Effector memory CD8-positive, alpha-beta T cell (primary cell): ENCODE results near the gene PNMA8A.

ENCODE experiments used
- ATAC-seq: fragments of 150-1000 bp; cut with Tn5 transposase; replicated peaks from 2 replicates; pipeline ENCODE4 v1.10.0; 2021; ENCODE audit warnings: mild to moderate bottlenecking, moderate library complexity
- DNase-seq, 3 experiments: peaks; one replicate each; pipeline ENCODE4 v3.0.0; 2021
- H3K27ac Mint-ChIP-seq, 2 donors: one replicate each; pipeline ENCODE4 v1.8.0; 2022; ENCODE audit warnings: mild to moderate bottlenecking in 2 of 2, mixed read lengths in 2 of 2, moderate library complexity in 2 of 2
- H3K27me3 Mint-ChIP-seq, 2 donors: one replicate each; pipeline ENCODE4 v1.8.0; 2022; ENCODE audit warnings: mixed read lengths in 2 of 2
- H3K36me3 Mint-ChIP-seq: one replicate; pipeline ENCODE4 v1.8.0; 2022; ENCODE audit warnings: mild to moderate bottlenecking, moderate library complexity, mixed read lengths; ENCODE audit not compliant: insufficient read depth
- H3K4me1 Mint-ChIP-seq, 2 donors: one replicate each; pipeline ENCODE4 v1.8.0; 2022; ENCODE audit warnings: low read depth in 2 of 2, mixed read lengths in 2 of 2
- H3K4me3 Mint-ChIP-seq, 2 donors: one replicate each; pipeline ENCODE4 v1.8.0; 2022; ENCODE audit warnings: mild to moderate bottlenecking in 2 of 2, mixed read lengths in 2 of 2, moderate library complexity in 2 of 2
- H3K9me3 Mint-ChIP-seq, 2 donors: one replicate each; pipeline ENCODE4 v1.8.0; 2022; ENCODE audit warnings: mixed read lengths in 2 of 2

The PNMA8A gene

DNA sequence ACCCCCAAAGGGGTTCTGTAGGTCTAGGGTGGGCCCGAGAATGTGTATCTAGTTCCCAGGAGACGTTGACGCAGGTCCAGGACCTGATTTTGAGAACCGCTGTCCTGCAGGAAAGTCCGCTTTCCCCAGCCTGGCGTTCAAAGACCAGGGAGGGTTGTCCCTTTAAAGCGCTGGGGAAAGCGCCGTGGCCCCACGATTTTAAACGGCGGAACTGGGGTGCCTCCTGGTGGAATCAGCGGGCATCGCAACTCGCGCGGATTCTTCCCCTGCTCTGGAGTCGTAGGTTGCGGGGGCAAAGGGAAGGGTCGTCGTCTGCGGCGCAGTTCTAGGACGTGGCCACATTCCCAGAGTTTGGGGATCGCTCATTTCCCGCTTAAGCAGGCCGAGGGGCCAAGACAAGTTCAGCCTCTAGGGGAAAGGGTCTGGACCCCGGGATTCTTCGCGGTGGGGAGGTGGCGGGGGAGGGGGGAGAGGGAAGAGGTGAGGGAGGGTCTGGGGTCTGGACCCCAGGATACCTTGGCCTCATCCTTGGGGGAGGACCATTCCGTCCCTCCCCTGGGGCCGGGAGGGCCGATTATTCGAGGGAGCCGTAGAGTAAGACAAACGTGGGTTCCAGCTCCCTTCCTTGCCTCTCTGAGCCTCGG, 16.6 kb upstream of the PNMA8A start:
- DNase-seq = peak; percentile 72 to 82 (median 76)
- H3K27me3 Mint-ChIP-seq = peaks cover 69 to 99% of the 10 kb centered on the region in 2 donors
- no peak overlapping the region for H3K4me3 Mint-ChIP-seq
- no peak overlapping the region for H3K27ac Mint-ChIP-seq
- no peaks in the 10 kb centered on the region for H3K9me3 Mint-ChIP-seq
- peak; percentile 70 for ATAC-seq
- peaks cover 12 to 14% of the 10 kb centered on the region in 2 donors for H3K4me1 Mint-ChIP-seq
- peaks cover 3% of the 10 kb centered on the region for H3K36me3 Mint-ChIP-seq

DNA sequence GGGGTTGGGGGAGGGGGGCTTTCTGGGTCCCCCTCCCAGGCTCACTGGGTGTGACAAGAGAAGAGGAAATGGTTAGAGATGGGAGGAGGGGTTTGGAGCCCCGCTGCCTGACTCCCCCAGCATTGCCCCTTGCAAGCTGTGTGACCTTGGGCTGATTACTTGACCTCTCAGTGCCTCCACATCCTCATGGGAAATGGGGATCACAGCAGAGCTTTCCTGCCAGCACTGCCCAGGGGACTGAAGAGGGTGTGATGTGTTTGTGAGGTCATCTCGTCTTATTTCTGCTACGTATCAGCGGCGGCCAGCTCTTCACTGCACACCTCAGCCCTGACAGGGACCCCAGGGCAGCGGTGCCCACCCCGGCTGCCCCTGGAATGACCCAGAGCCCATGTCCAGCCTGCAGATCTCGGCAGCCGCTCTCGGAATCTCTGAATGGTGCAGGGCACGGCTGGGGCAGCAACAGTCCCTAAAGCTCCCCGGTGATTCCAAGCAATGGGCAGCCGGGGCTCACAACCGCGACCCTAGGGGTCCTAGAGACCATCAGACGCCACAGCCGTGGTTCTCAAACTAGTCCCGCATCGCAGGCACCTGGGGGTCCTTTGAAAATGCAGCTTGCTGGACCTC, 15.9 kb upstream of the PNMA8A start:
- DNase-seq = no peak
- Mint-ChIP-seq H3K36me3 (peaks cover 3% of the 10 kb centered on the region), H3K4me1 (peaks cover 12 to 14% of the 10 kb centered on the region in 2 donors), H3K9me3 (no peaks in the 10 kb centered on the region), H3K27me3 (peaks cover 69 to 99% of the 10 kb centered on the region in 2 donors), H3K4me3 (no peak overlapping the region), H3K27ac (no peak overlapping the region)
- ATAC-seq = no peak

DNA sequence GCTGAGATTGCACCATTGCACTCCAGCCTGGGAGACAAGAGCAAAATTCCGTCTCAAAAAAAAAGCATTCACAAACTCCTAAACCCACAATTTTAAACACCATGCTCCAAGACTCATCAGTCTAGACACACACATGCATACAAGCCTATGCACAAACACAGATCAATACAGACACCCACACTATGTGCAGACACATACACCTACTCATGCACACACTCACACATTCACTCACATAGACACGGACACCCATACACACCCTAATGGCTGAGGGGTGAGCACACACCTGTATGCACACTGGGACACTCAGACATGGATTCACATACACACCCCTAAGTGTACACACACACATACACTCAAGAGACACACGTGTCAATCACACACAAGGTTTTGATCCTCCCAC, 15.0 kb upstream of the PNMA8A start:
- peaks cover 12 to 14% of the 10 kb centered on the region in 2 donors for H3K4me1 Mint-ChIP-seq
- H3K9me3 Mint-ChIP-seq = no peaks in the 10 kb centered on the region
- H3K4me3 Mint-ChIP-seq = no peak overlapping the region
- H3K27me3 Mint-ChIP-seq = peaks cover 66 to 99% of the 10 kb centered on the region in 2 donors
- peaks cover 3% of the 10 kb centered on the region for H3K36me3 Mint-ChIP-seq
- DNase-seq = no peak
- no peak for ATAC-seq
- no peak overlapping the region for H3K27ac Mint-ChIP-seq

DNA sequence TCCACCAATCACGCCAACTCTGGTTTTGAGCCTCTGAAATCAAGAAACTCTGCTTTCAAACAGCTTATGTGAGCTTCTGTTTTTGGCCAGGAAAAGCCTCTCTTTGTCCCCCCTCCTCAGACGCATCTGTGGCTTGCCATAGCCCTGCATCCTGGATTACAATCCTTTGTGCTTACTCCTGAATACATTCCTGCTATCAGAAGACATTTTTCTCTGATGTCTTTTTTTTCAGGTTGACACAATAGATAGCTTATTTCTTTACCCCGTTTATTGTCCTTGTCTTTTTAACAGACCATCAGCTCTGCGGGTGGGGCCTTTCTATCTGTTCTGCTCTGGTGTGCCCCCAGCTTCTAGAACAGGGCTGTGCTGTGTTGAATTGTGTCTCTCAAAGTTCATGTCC, 13.3 kb upstream of the PNMA8A start:
- no peak overlapping the region for H3K27ac Mint-ChIP-seq
- H3K36me3 Mint-ChIP-seq = peaks cover 1% of the 10 kb centered on the region
- H3K27me3 Mint-ChIP-seq = peaks cover 59 to 97% of the 10 kb centered on the region in 2 donors
- no peak for DNase-seq
- no peaks in the 10 kb centered on the region for H3K9me3 Mint-ChIP-seq
- no peak for ATAC-seq
- peaks cover 11 to 13% of the 10 kb centered on the region in 2 donors for H3K4me1 Mint-ChIP-seq
- H3K4me3 Mint-ChIP-seq = no peak overlapping the region

DNA sequence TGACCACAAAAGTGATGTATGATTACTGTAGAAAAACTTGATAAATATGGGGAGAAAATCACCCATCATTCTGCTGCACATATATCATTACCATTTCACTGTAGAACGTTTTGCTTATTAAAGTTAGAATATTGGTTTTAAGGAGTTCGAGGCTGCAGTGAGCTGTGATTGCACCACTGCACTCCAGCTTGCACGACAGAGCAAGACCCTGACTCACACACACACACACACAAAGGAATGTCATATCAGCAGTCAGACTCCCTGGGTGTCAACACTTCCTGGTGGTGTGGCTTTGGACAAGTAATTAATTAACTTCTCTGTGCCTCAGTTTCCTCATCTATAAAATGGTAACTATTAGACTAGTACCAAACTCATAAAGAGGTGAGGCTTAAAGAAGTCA, 11.3 kb upstream of the PNMA8A start:
- Mint-ChIP-seq H3K4me1 (peaks cover 0 to 5% of the 10 kb centered on the region in 2 donors), H3K9me3 (no peaks in the 10 kb centered on the region), H3K27me3 (peaks cover 55 to 92% of the 10 kb centered on the region in 2 donors), H3K27ac (no peak overlapping the region), H3K36me3 (no peaks in the 10 kb centered on the region), H3K4me3 (no peak overlapping the region)
- ATAC-seq (no peak), DNase-seq (no peak)

DNA sequence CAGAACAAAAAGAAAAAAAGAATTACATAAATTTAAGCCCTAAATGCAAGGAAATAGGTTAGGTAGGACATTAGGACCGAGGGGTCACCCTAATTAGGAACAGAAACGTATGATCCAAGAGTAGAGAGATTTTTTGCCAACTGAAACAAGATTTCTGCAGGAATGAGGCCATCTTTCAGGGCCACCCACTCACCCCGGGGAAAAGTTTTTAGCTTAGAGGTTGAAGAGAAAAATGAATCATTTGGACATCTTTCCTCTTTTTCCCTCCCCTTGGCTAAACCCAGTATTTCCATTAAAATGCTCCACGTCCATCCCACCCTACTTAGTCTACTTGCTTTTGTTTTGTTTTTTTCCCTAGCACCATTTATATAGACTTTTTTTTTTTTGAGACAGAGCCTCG, 10.6 kb upstream of the PNMA8A start:
- no peak overlapping the region for H3K27ac Mint-ChIP-seq
- H3K4me1 Mint-ChIP-seq = peaks cover 0 to 2% of the 10 kb centered on the region in 2 donors
- H3K4me3 Mint-ChIP-seq = no peak overlapping the region
- peaks cover 48 to 86% of the 10 kb centered on the region in 2 donors for H3K27me3 Mint-ChIP-seq
- H3K36me3 Mint-ChIP-seq = no peaks in the 10 kb centered on the region
- ATAC-seq (no peak), DNase-seq (no peak)
- H3K9me3 Mint-ChIP-seq = no peaks in the 10 kb centered on the region

DNA sequence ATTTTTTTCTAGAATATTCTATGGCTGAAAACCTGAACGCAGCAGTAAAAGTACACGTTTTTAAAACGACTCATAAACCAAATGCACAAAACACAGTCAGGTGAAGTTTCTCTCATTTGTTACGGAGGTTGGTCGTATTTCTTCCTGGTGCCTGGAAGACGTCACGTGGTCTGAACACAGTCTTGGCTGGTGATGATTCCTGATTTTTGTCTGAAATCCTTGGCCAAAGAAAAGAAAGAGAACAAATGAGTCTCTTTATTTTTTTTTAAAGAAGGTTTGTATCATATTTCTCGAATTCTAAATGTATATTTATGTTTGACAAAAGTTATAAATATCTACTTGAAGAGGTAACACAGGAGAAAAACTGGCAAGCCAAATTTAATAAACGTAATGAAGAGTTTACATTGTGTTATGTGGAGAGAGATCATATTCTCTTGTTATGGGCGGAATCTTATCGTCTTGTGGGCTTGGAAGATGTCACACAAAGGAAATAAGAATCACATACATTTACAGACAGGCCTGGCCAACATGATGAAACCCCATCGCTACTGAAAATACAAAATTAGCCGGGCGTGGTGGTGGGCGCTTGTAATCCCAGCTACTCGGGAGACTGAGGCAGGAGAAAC, 10.0 kb upstream of the PNMA8A start:
- Mint-ChIP-seq H3K9me3 (no peaks in the 10 kb centered on the region), H3K27me3 (peaks cover 42 to 80% of the 10 kb centered on the region in 2 donors)
- ATAC-seq = no peak

DNA sequence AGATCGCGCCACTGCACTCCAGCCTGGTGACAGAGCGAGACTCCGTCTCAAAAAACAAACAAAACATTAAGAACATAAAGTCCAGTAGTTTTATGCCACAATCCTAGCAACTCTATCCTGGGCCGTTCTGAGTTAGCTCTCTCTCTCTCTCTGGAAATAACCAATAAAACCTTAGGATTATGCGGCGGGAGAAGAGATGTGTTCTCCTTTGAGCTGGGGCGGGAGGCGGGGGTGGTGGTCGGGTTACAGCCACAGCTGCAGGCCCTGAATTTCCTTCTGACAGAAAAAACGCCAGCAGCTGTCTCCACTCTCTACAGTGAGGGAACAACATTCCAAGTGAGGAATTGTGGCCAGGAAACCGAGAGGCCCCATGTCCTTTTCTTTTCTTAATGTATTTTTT, 9.1 kb upstream of the PNMA8A start:
- H3K4me1 Mint-ChIP-seq = no peaks in the 10 kb centered on the region

More for the DNA sequence above, 10.0 kb upstream of the PNMA8A start:
- DNase-seq = no peak
- Mint-ChIP-seq H3K27ac (no peak overlapping the region), H3K4me1 (no peaks in the 10 kb centered on the region), H3K4me3 (no peak overlapping the region), H3K36me3 (no peaks in the 10 kb centered on the region)

DNA sequence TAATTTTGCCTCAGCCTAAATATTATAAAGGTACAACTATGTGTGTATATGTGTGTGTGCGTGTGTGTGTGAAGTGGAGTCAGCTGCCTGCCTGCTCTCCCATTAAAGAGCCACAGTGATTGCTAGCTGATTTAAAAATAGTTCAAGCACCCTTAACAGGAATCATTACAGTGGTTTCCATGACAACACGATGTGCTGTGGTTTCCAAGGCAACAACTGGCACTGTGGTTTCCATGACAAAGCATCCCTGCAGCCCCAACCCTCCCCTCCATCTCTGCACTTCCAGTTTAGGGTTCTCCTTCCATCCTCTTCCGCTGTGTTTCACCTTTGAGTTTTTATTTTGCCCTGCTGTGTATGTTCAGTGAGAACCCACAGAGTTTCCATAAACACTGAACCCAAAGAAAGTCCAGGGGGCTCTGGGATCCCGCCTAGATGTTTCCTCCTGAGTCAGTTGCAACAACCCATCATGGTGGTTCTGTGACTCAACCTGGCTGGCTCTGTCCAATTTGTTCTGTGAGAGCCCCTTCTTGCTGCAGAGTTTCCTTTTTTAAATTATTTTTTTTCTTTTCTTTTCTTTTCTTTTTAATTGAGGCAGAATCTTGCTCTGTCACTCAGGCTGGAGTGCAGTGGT, 7.1 kb upstream of the PNMA8A start:
- no peaks in the 10 kb centered on the region for H3K4me1 Mint-ChIP-seq
- H3K4me3 Mint-ChIP-seq = no peak overlapping the region
- peaks cover 43 to 70% of the 10 kb centered on the region in 2 donors for H3K27me3 Mint-ChIP-seq
- peak overlapping the region in 1 of 2 donors; percentile 53 for H3K27ac Mint-ChIP-seq
- H3K9me3 Mint-ChIP-seq = no peaks in the 10 kb centered on the region
- DNase-seq (no peak), ATAC-seq (peak; percentile 51)
- no peaks in the 10 kb centered on the region for H3K36me3 Mint-ChIP-seq

More for the DNA sequence above, 9.1 kb upstream of the PNMA8A start:
- DNase-seq (no peak), ATAC-seq (no peak)
- no peak overlapping the region for H3K4me3 Mint-ChIP-seq
- H3K27me3 Mint-ChIP-seq = peaks cover 39 to 70% of the 10 kb centered on the region in 2 donors
- H3K9me3 Mint-ChIP-seq = no peaks in the 10 kb centered on the region
- no peak overlapping the region for H3K27ac Mint-ChIP-seq
- no peaks in the 10 kb centered on the region for H3K36me3 Mint-ChIP-seq

DNA sequence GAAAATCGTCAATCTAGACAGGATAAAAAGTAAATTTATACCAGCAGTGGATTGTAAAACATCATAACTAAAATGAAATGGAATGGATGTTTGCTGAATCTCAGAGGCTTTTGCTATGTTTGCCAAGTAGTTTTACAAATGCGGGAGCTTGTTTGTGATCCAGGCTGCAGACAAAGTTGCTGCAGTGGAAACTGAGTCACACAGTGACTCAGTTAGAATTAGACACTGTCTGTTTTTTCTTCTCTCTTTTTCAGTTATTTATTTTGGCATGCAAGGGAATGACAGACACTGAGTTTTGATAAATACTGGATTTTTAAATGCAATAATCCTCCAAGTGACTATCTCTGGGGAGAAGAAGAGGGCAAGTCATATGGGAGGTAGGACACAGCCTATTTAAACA, 4.6 kb upstream of the PNMA8A start:
- no peaks in the 10 kb centered on the region for H3K36me3 Mint-ChIP-seq
- no peak overlapping the region for H3K27ac Mint-ChIP-seq
- no peak for DNase-seq

DNA sequence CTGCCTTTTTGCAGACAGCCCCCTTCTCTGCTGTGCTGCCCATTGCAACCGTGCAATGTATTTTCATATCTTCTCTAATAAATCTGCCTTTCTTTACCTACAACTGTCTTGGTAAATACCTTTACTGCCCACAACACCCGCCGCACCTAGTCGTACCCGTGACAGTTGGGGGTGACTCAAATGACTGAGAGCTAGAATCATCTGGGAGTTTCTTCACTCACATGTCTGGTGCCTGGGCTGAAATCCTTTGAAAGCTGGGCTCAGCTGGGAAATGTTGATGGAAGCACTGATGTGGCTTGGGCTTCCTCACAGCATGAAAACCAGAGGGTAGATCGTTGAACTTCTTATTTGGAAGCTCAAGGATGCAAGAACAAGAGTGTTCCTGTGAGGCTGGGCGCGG, 2.8 kb upstream of the PNMA8A start:
- H3K4me1 Mint-ChIP-seq = no peaks in the 10 kb centered on the region
- H3K27ac Mint-ChIP-seq = no peak overlapping the region
- peaks cover 57 to 69% of the 10 kb centered on the region in 2 donors for H3K27me3 Mint-ChIP-seq
- H3K9me3 Mint-ChIP-seq = no peaks in the 10 kb centered on the region
- H3K36me3 Mint-ChIP-seq = no peaks in the 10 kb centered on the region
- DNase-seq (no peak), ATAC-seq (no peak)
- H3K4me3 Mint-ChIP-seq = no peak overlapping the region

More for the DNA sequence above, 4.6 kb upstream of the PNMA8A start:
- H3K9me3 Mint-ChIP-seq = no peaks in the 10 kb centered on the region
- ATAC-seq = no peak
- H3K4me3 Mint-ChIP-seq = no peak overlapping the region
- peaks cover 52 to 67% of the 10 kb centered on the region in 2 donors for H3K27me3 Mint-ChIP-seq
- no peaks in the 10 kb centered on the region for H3K4me1 Mint-ChIP-seq

DNA sequence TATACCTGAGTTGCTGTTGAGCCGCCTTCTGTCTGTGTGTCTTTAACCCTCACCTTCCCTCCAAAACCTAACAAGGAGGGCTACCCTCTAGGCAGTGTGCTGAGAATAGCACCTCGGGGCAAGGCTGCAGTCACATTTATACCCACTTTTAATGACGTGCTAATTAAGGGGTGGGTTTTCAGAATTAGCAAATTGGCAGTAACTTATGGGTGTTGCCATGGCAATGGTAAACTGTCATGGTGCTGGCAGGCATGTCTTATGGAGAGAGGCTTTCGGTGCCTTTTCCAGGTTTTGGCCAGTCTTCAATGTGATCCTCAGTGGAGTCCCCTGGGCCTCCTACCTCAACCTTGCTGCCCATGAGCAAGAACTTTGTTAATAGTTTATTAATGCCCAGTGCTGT, 1.2 kb upstream of the PNMA8A start:
- H3K4me1 Mint-ChIP-seq = no peaks in the 10 kb centered on the region
- peaks cover 47 to 69% of the 10 kb centered on the region in 2 donors for H3K27me3 Mint-ChIP-seq
- H3K9me3 Mint-ChIP-seq = no peaks in the 10 kb centered on the region
- H3K4me3 Mint-ChIP-seq = no peak overlapping the region
- no peaks in the 10 kb centered on the region for H3K36me3 Mint-ChIP-seq
- no peak overlapping the region for H3K27ac Mint-ChIP-seq
- ATAC-seq = no peak
- no peak for DNase-seq

DNA sequence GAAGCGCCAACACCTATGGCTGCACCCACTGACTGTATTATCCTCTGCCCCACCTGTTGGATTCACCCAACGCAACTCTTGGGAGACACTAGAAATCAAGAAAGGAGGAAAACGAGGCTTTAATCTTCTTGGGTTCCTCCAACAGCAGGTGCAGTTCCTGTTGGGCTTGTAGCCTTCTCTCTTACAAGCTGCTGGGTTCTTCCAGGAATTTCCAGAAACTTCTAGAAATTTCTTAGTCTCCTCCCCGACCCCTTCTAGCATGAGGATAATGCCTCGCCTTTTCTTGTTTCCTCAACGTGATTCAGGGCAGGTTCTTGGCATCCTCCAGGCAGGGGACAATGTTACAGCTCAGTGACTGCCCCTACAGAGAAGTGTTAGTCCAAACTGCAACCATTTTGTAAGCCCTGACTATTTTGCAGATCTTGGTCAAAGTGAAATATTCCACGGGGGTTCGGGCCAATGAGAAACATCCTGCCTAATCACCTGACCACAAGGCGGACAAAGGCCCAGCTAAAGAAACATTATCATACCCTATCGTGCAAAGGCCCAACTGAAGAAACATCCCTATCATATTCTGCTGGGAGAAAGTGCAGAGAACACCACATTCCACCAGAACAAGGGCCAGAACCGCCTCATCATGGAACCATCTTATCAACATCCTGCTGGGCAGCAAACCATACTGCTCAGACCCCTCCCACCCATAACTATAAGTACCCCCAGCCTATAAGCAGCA, 614 bp upstream of the PNMA8A start:
- Mint-ChIP-seq H3K4me1 (no peaks in the 10 kb centered on the region), H3K27ac (no peak overlapping the region), H3K27me3 (peaks cover 47 to 75% of the 10 kb centered on the region in 2 donors), H3K36me3 (no peaks in the 10 kb centered on the region), H3K4me3 (no peak overlapping the region), H3K9me3 (no peaks in the 10 kb centered on the region)
- no peak for DNase-seq
- ATAC-seq = no peak
